WTC11 (cell line): ENCODE data around the gene TBX2. TPM values are rescaled to one million over a fixed set of nuclear protein-coding genes. Genes with fewer than 3 reads are reported as not detected.

ENCODE experiments used
- ATAC-seq: fragments of 200-7000 bp; cut with Tn5 transposase; 2 replicates; pipeline ENCODE4 v1.10.0; 2021; ENCODE audit warnings: mild to moderate bottlenecking, moderate library complexity
- CTCF ChIA-PET: fragments of 300-600 bp; sonication (Branson Sonifier 250); formaldehyde crosslinking; loops from one replicate; lab custom pipeline; 2021; ENCODE audit warnings: antibody characterized with exemption; lab: Charles Lee
- POLR2A ChIA-PET: fragments of 350-600 bp; sonication (Branson Sonifier 250); formaldehyde crosslinking; loops from one replicate; lab custom pipeline; 2021; ENCODE audit warnings: antibody characterized with exemption; lab: Charles Lee
- DNase-seq: peaks from one replicate; pipeline ENCODE4 v3.0.0; 2021; ENCODE audit warnings: low spot score
- H3K27ac Mint-ChIP-seq: 2 replicates; pipeline ENCODE4 v1.8.0; 2021; ENCODE audit warnings: mixed read lengths
- H3K27me3 Mint-ChIP-seq: 2 replicates; pipeline ENCODE4 v1.8.0; 2021; ENCODE audit warnings: low read depth, mild to moderate bottlenecking, moderate library complexity, mixed read lengths
- H3K36me3 Mint-ChIP-seq: 2 replicates; pipeline ENCODE4 v1.8.0; 2021; ENCODE audit warnings: mixed read lengths
- H3K4me1 Mint-ChIP-seq: 2 replicates; pipeline ENCODE4 v1.8.0; 2022; ENCODE audit warnings: mixed read lengths
- H3K4me3 Mint-ChIP-seq: 2 replicates; pipeline ENCODE4 v1.8.0; 2021; ENCODE audit warnings: mild to moderate bottlenecking, moderate library complexity, mixed read lengths
- H3K9me3 Mint-ChIP-seq: 2 replicates; pipeline ENCODE4 v1.8.0; 2021; ENCODE audit warnings: mixed read lengths
- CBFB ChIP-seq: sonication (generic); formaldehyde crosslinking; IDR thresholded peaks from 2 replicates; pipeline ENCODE4 v1.8.1; 2022; ENCODE audit warnings: mild to moderate bottlenecking, low read depth, missing genetic modification reagents
- CREB1 ChIP-seq: sonication (generic); formaldehyde crosslinking; IDR thresholded peaks from 2 replicates; pipeline ENCODE4 v1.8.0; 2023; ENCODE audit warnings: mild to moderate bottlenecking, missing genetic modification reagents
- E2F4 ChIP-seq: sonication (generic); formaldehyde crosslinking; IDR thresholded peaks from 2 replicates; pipeline ENCODE4 v1.8.1; 2022; ENCODE audit warnings: low read depth, mild to moderate bottlenecking, moderate library complexity, missing genetic modification reagents, borderline replicate concordance
- ELF4 ChIP-seq: sonication (generic); formaldehyde crosslinking; IDR thresholded peaks from 2 replicates; pipeline ENCODE4 v1.8.1; 2022; ENCODE audit warnings: low read depth, mild to moderate bottlenecking, moderate library complexity, missing genetic modification reagents
- EMX1 ChIP-seq: fragments of 250-450 bp; sonication (Bioruptor Pico); IDR thresholded peaks from 2 replicates; pipeline ENCODE4 v1.8.0; 2021; ENCODE audit warnings: mild to moderate bottlenecking
- FOXP4 ChIP-seq: sonication (generic); formaldehyde crosslinking; IDR thresholded peaks from 2 replicates; pipeline ENCODE4 v1.8.0; 2022; ENCODE audit warnings: mild to moderate bottlenecking, missing genetic modification reagents
- JAZF1 ChIP-seq: fragments of 250-450 bp; sonication (Bioruptor Pico); IDR thresholded peaks from 2 replicates; pipeline ENCODE4 v1.9.0; 2021; ENCODE audit warnings: moderate library complexity, mild to moderate bottlenecking, inconsistent platforms
- JUN ChIP-seq: sonication (generic); formaldehyde crosslinking; IDR thresholded peaks from 2 replicates; pipeline ENCODE4 v1.8.0; 2023; ENCODE audit warnings: mild to moderate bottlenecking, missing genetic modification reagents
- PRDM15 ChIP-seq: sonication (generic); formaldehyde crosslinking; IDR thresholded peaks from 2 replicates; pipeline ENCODE4 v1.8.0; 2022; ENCODE audit warnings: missing genetic modification reagents
- SOX15 ChIP-seq: fragments of 250-450 bp; sonication (Bioruptor Pico); IDR thresholded peaks from 2 replicates; pipeline ENCODE4 v1.9.0; 2021; ENCODE audit warnings: mild to moderate bottlenecking
- STAT6 ChIP-seq: sonication (generic); formaldehyde crosslinking; conservative IDR thresholded peaks from 2 replicates; pipeline ENCODE4 v1.8.1; 2023; ENCODE audit warnings: mild to moderate bottlenecking, low read depth, missing genetic modification reagents, moderate library complexity
- ZBTB21 ChIP-seq: sonication (generic); formaldehyde crosslinking; IDR thresholded peaks from 2 replicates; pipeline ENCODE4 v1.8.1; 2023; ENCODE audit warnings: mild to moderate bottlenecking, missing genetic modification reagents, borderline replicate concordance
- ZMAT4 ChIP-seq: fragments of 250-450 bp; sonication (Bioruptor Pico); IDR thresholded peaks from 2 replicates; pipeline ENCODE4 v1.9.0; 2021; ENCODE audit warnings: mild to moderate bottlenecking
- ZNF219 ChIP-seq: sonication (generic); formaldehyde crosslinking; IDR thresholded peaks from 2 replicates; pipeline ENCODE4 v1.8.0; 2023; ENCODE audit warnings: missing genetic modification reagents, mild to moderate bottlenecking, borderline replicate concordance
- ZNF232 ChIP-seq: sonication (generic); formaldehyde crosslinking; IDR thresholded peaks from 2 replicates; pipeline ENCODE4 v1.8.0; 2022; ENCODE audit warnings: mild to moderate bottlenecking, missing genetic modification reagents
- ZNF281 ChIP-seq: sonication (generic); formaldehyde crosslinking; IDR thresholded peaks from 2 replicates; pipeline ENCODE4 v1.8.0; 2023; ENCODE audit warnings: mild to moderate bottlenecking, missing genetic modification reagents
- ZSCAN18 ChIP-seq: fragments of 250-450 bp; sonication (Bioruptor Pico); IDR thresholded peaks from 2 replicates; pipeline ENCODE4 v2.1.2; 2022; ENCODE audit warnings: mild to moderate bottlenecking, moderate library complexity
- total RNA-seq: library from RNA; stranded (reverse); gene quantifications from 3 replicates; pipeline ENCODE4 v1.2.3, GENCODE V29; 2021

Gene TBX2
- total RNA-seq, 1 experiment from 2014 or later, result 0.09 TPM

GRCh38 chr17:61387511-61388305, 11.9 kb upstream of the TBX2 start:
- no peak for DNase-seq
- ATAC-seq, result no peak
- Mint-ChIP-seq H3K9me3 (no peaks in the 10 kb centered on the region), H3K36me3 (no peaks in the 10 kb centered on the region), H3K27ac (no peak overlapping the region), H3K4me3 (no peak overlapping the region), H3K4me1 (peaks cover 9% of the 10 kb centered on the region; the same call in 1 of the 2 replicates), H3K27me3 (peaks cover 15% of the 10 kb centered on the region)
- POLR2A ChIA-PET, result no interaction called here
- CTCF ChIA-PET, result interaction anchor here (0.8 to 1.5 kb wide), 2 partner anchors 10 to 38 kb away, joined by 3 read pairs; no protein-coding TSS in a partner anchor
- no peak for TF ChIP-seq ELF4 (CRISPR knock-in tag)
- no peak for TF ChIP-seq ZNF219 (CRISPR knock-in tag)
- TF ChIP-seq PRDM15 (CRISPR knock-in tag), result no peak
- TF ChIP-seq ZMAT4 (CRISPR knock-in tag), result no peak
- TF ChIP-seq STAT6 (CRISPR knock-in tag), result no peak
- no peak for TF ChIP-seq CBFB (CRISPR knock-in tag)
- TF ChIP-seq ZNF232 (CRISPR knock-in tag), result no peak
- no peak for TF ChIP-seq ZSCAN18 (CRISPR knock-in tag)
- TF ChIP-seq EMX1 (CRISPR knock-in tag), result no peak
- no peak for TF ChIP-seq FOXP4 (CRISPR knock-in tag)
- no peak for TF ChIP-seq SOX15 (CRISPR knock-in tag)
- no peak for TF ChIP-seq JUN
- no peak for TF ChIP-seq CREB1 (CRISPR knock-in tag)
- TF ChIP-seq E2F4, result no peak
- no peak for TF ChIP-seq ZNF281 (CRISPR knock-in tag)
- no peak for TF ChIP-seq JAZF1 (CRISPR knock-in tag)
- no peak for TF ChIP-seq ZBTB21 (CRISPR knock-in tag)
